HEK293 (cell line): ENCODE results near the gene XPOT.

Experiments
- CTCF ChIA-PET: fragments of 350-600 bp; formaldehyde crosslinking; extraction: SDS; loops from one replicate; lab custom pipeline; 2021; ENCODE audit warnings: antibody characterized with exemption; lab: Yijun Ruan, JAX
- POLR2A ChIA-PET: fragments of 300-600 bp; formaldehyde crosslinking; extraction: SDS; loops from one replicate; lab custom pipeline; 2020; ENCODE audit warnings: antibody characterized with exemption, inconsistent platforms; lab: Yijun Ruan, JAX
- H3K27ac ChIP-seq: fragments of 200-500 bp; sonication (Bioruptor generic); 2 replicates; pipeline ENCODE4 v1.5.1; 2014; ENCODE audit warnings: low read depth, low read length, control low read depth, inconsistent platforms; ENCODE audit errors: extremely low read depth
- H3K36me3 ChIP-seq, 2 experiments: fragments of 200-500 bp in 1 of 2; sonication (Bioruptor generic) in 1 of 2; 1 replicate in 1 of 2; 2 replicates in 1 of 2; pipeline ENCODE4 v1.5.1; 2014 to 2017; ENCODE audit warnings: inconsistent platforms in 2 of 2, low read length in 2 of 2; ENCODE audit not compliant: control insufficient read depth in 2 of 2, insufficient read depth in 1 of 2
- H3K4me1 ChIP-seq: fragments of 200-500 bp; sonication (Bioruptor generic); 2 replicates; pipeline ENCODE4 v1.5.1; 2014; ENCODE audit warnings: mild to moderate bottlenecking, low read length, inconsistent platforms; ENCODE audit not compliant: control insufficient read depth, insufficient read depth
- H3K4me3 ChIP-seq: 2 replicates; pipeline ENCODE4 v1.5.1; 2011; ENCODE audit warnings: low read depth, mild to moderate bottlenecking, control low read depth, low read length, moderate library complexity
- H3K9me3 ChIP-seq: fragments of 200-500 bp; sonication (Bioruptor generic); 2 replicates; pipeline ENCODE4 v1.5.1; 2014; ENCODE audit warnings: low read depth, low read length, inconsistent platforms; ENCODE audit not compliant: control insufficient read depth, insufficient read depth
- CTCF ChIP-seq: fragments of 450-650 bp; formaldehyde crosslinking; IDR thresholded peaks from 2 replicates; pipeline ENCODE4 v1.5.1; 2016; ENCODE audit warnings: missing biosample characterization, missing genetic modification characterization
- GLI2 ChIP-seq: fragments of 450-650 bp; formaldehyde crosslinking; IDR thresholded peaks from 2 replicates; pipeline ENCODE4; 2017; ENCODE audit warnings: missing biosample characterization, missing genetic modification characterization, low read depth, borderline replicate concordance
- KLF10 ChIP-seq: fragments of 450-650 bp; IDR thresholded peaks from 2 replicates; pipeline ENCODE4 v1.5.1; 2018; ENCODE audit warnings: missing biosample characterization, mild to moderate bottlenecking, missing genetic modification characterization
- KLF17 ChIP-seq: fragments of 450-650 bp; formaldehyde crosslinking; IDR thresholded peaks from 2 replicates; pipeline ENCODE4 v1.5.1; 2016; ENCODE audit warnings: missing biosample characterization, missing genetic modification characterization
- PRDM2 ChIP-seq: fragments of 450-650 bp; formaldehyde crosslinking; IDR thresholded peaks from 2 replicates; pipeline ENCODE4 v1.5.1; 2016; ENCODE audit warnings: missing biosample characterization, missing genetic modification characterization, borderline replicate concordance
- REPIN1 ChIP-seq: fragments of 450-650 bp; formaldehyde crosslinking; IDR thresholded peaks from 2 replicates; pipeline ENCODE4 v1.5.1; 2017; ENCODE audit warnings: missing biosample characterization, missing genetic modification characterization, low read depth
- YY1 ChIP-seq: fragments of 450-650 bp; formaldehyde crosslinking; IDR thresholded peaks from 2 replicates; pipeline ENCODE4 v1.5.1; 2018; ENCODE audit warnings: missing biosample characterization, missing genetic modification characterization
- ZFP37 ChIP-seq: fragments of 450-650 bp; formaldehyde crosslinking; IDR thresholded peaks from 2 replicates; pipeline ENCODE4 v1.5.1; 2016; ENCODE audit warnings: missing biosample characterization, missing genetic modification characterization
- ZFP69B ChIP-seq: fragments of 450-650 bp; formaldehyde crosslinking; IDR thresholded peaks from 2 replicates; pipeline ENCODE4 v1.5.1; 2016; ENCODE audit warnings: missing biosample characterization, missing genetic modification characterization
- ZNF18 ChIP-seq: fragments of 450-650 bp; formaldehyde crosslinking; IDR thresholded peaks from 2 replicates; pipeline ENCODE4 v1.5.1; 2016; ENCODE audit warnings: missing biosample characterization, missing genetic modification characterization
- ZNF23 ChIP-seq: fragments of 450-650 bp; formaldehyde crosslinking; IDR thresholded peaks from 2 replicates; pipeline ENCODE4 v1.5.1; 2016; ENCODE audit warnings: missing biosample characterization, missing genetic modification characterization, borderline replicate concordance
- ZNF274 ChIP-seq, 2 experiments: fragments of 200-500 bp in 1 of 2; fragments of 450-650 bp in 1 of 2; sonication (Bioruptor generic) in 1 of 2; formaldehyde crosslinking in 1 of 2; IDR thresholded peaks; 2 replicates each; pipeline versions ENCODE4 v1.5.1 to v1.6.1; 2014 to 2016; ENCODE audit warnings: borderline replicate concordance in 1 of 2, inconsistent platforms in 1 of 2, low read length in 1 of 2, missing biosample characterization in 1 of 2, missing genetic modification characterization in 1 of 2
- ZNF280D ChIP-seq: fragments of 450-650 bp; formaldehyde crosslinking; IDR thresholded peaks from 2 replicates; pipeline ENCODE4 v1.5.1; 2016; ENCODE audit warnings: missing biosample characterization, missing genetic modification characterization
- ZNF324 ChIP-seq: fragments of 450-650 bp; formaldehyde crosslinking; IDR thresholded peaks from 2 replicates; pipeline ENCODE4 v1.5.1; 2016; ENCODE audit warnings: missing biosample characterization, missing genetic modification characterization
- ZNF488 ChIP-seq: fragments of 450-650 bp; formaldehyde crosslinking; IDR thresholded peaks from 2 replicates; pipeline ENCODE4 v1.5.1; 2016; ENCODE audit warnings: missing biosample characterization, missing genetic modification characterization
- ZNF513 ChIP-seq: fragments of 450-650 bp; IDR thresholded peaks from 2 replicates; pipeline ENCODE4 v1.5.1; 2018; ENCODE audit warnings: missing biosample characterization, missing genetic modification characterization
- ZNF548 ChIP-seq: fragments of 450-650 bp; formaldehyde crosslinking; IDR thresholded peaks from 2 replicates; pipeline ENCODE4 v1.5.1; 2016; ENCODE audit warnings: missing biosample characterization, missing genetic modification characterization
- ZSCAN4 ChIP-seq: fragments of 450-650 bp; formaldehyde crosslinking; IDR thresholded peaks from 2 replicates; pipeline ENCODE4 v1.5.1; 2017; ENCODE audit warnings: missing biosample characterization, missing genetic modification characterization

XPOT gene

GRCh38 chr12:64466178-64466577, 62.0 kb downstream of the XPOT start (continued):
- no peak for TF ChIP-seq ZSCAN4
- no peak for TF ChIP-seq ZNF488 (tag by site-specific recombination)
- TF ChIP-seq ZFP69B (tag by site-specific recombination): no peak
- no peak for TF ChIP-seq ZFP37 (tag by site-specific recombination)
- no peak for TF ChIP-seq ZNF274 (IDR thresholded peaks at IDR 0.05; ENCODE audit: low read length)
- TF ChIP-seq ZNF274 (tag by site-specific recombination; IDR thresholded peaks at IDR 0.05; ENCODE audit: borderline replicate concordance): no peak
- TF ChIP-seq YY1 (tag by site-specific recombination): no peak
- no peak for TF ChIP-seq KLF17
- no peak for TF ChIP-seq ZNF280D (tag by site-specific recombination)

GRCh38 chr12:64468966-64469365, 64.8 kb downstream of the XPOT start:
- peaks cover 40 to 83% of the 10 kb centered on the region in 2 experiments for H3K36me3 ChIP-seq
- H3K4me3 ChIP-seq: no peak overlapping the region
- POLR2A ChIA-PET: no interaction called here
- CTCF ChIA-PET: interaction anchor here (1.1 kb wide), 1 partner anchor 14 kb away, joined by 3 read pairs; no protein-coding TSS in a partner anchor
- no peaks in the 10 kb centered on the region for H3K9me3 ChIP-seq
- no peak overlapping the region for H3K27ac ChIP-seq
- no peaks in the 10 kb centered on the region for H3K4me1 ChIP-seq
- no peak for TF ChIP-seq PRDM2 (tag by site-specific recombination)
- TF ChIP-seq KLF10 (tag by site-specific recombination): no peak
- no peak for TF ChIP-seq ZNF548 (tag by site-specific recombination)
- TF ChIP-seq ZNF324 (tag by site-specific recombination): no peak
- no peak for TF ChIP-seq CTCF (tag by site-specific recombination)
- no peak for TF ChIP-seq REPIN1
- no peak for TF ChIP-seq ZNF23 (tag by site-specific recombination)
- no peak for TF ChIP-seq ZNF513 (tag by site-specific recombination)
- no peak for TF ChIP-seq ZNF18 (tag by site-specific recombination)
- no peak for TF ChIP-seq GLI2
